Stimulated activated CD8-positive, alpha-beta memory T cell treated with anti-CD3 and anti-CD28 coated beads, Interleukin-15, amount 100 ng/mL, for 4 hours (primary cell): Measurements from ENCODE around the gene RFX6.

Experiments used
- DNase-seq, 2 donors: peaks; one replicate each; pipeline ENCODE4 v3.0.0-alpha.2; 2020; ENCODE audit warnings: low read depth in 2 of 2

Gene RFX6

GRCh38 chr6:116895935-116896334 is 18.9 kb downstream of the RFX6 start:
- no peak for DNase-seq

GRCh38 chr6:116902634-116903033 is 25.6 kb downstream of the RFX6 start:
- DNase-seq = no peak

DNA sequence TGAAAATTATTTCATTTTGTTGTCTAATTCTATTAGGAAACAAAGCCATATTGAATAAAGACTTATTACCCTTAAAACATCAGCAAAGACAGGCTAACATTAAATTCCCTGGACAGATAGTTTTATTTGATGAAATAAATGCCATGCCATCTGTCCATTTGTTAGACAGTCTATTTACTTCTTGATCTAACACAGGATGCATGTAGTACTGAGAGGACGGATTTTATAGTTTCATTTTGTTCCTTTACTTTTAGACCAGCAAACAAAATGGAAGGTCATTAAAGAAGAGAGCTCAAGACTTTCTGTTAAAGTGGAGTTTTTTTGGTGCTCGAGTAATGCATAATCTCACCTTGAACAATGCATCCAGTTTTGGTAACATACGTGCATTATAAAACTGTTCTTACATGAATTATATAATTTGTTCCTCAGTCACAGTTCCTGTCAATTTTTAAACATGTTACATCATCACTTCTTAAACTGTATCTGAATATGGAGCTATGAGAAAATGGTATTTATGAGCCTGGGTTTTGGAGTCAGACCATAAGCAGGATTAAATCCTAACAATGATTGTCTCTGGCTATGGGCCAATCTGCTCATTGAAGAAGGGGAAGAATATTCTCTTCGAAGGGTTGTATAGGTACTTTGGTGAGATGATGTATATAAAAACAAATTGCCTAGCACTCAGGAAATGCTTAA is 46.0 kb downstream of the RFX6 start:
- no peak for DNase-seq

- DNase-seq = no peak
Measured at GRCh38 chr6:116924245-116924644, 47.2 kb downstream of the RFX6 start.

DNA sequence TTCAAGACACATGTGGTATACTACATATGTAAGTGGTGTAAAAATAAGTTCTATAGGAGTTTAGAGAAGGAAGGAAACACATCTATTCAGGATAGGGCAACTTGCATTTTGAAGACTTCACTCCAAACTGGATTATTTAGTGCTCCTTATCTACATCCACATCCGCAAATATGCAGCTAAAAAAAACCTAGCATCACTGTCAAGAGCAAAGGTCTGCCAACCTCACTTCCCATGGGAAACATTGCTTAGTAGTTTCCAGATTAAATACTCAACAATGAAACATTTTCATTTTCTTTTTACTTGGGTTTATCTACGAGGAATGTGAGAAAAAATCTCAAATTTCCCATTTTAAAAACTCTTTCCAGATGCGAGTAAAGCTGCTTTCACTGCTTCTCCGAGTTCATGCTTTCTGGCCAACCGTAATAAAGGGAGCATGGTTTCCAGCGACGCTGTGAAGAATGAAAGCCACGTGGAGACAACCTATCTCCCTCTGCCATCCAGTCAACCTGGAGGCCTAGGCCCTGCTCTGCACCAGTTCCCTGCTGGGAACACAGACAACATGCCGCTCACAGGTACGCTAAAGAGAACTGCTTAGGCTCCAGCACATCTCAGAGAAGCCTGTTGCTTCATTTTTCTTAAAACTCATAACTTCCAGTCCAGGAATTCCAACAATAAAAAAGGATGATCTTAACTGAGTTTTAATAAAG is 48.2 kb downstream of the RFX6 start:
- DNase-seq = no peak

DNA sequence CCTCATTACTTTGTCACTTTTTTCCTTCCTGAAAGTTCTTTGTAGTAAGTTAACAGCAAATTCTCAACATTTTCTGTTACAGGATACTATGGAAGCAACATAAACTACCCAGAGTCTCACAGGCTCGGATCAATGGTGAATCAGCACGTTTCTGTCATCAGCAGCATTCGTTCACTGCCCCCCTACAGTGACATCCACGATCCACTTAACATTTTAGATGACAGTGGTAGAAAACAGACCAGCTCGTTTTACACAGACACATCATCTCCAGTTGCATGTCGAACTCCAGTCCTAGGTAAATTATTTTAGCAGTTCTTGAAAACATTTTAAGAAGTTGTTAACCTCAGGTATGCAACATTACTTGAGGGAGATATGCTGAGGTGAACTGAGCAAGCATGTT is 51.6 kb downstream of the RFX6 start:
- DNase-seq = no peak

DNA sequence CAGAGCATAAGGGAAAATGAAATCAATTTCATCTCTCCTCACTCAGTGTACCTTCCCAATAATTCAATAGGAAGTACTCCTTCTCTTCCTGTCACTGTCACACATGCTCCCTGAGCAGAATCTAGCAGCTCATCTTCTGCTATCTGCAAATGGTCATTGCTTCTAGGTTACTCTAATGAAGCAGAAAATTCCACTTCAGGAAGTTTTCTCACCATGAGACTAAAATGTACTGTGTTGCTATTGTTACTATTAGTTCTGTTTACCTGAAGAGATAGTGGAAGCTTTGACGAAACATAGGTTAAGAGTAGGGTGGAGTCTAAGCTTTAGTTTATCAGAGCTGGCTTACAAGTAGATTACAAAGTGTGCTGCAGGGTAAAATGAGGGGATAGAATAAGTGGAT is 52.8 kb downstream of the RFX6 start:
- no peak for DNase-seq

- DNase-seq = no peak
Measured at GRCh38 chr6:116931456-116931855, 54.4 kb downstream of the RFX6 start.

DNA sequence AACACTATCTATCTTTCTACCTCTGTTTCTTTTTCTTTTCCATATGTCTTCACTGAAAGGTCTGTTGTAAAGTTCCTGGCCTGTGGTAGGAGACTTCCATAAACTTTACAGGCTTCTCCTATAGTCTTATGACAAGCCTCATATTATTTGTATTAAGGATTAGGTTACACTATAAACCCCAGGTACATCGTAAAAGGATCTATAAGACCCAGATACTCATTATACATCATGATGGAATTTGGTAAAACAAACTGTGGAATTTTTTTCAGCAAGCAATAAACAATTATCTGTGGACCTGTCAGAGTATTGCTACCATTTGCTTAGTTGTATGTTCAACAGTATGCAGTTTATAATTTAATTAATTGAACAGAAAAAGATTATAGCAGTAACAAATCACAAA is 55.5 kb downstream of the RFX6 start:
- DNase-seq = no peak

DNA sequence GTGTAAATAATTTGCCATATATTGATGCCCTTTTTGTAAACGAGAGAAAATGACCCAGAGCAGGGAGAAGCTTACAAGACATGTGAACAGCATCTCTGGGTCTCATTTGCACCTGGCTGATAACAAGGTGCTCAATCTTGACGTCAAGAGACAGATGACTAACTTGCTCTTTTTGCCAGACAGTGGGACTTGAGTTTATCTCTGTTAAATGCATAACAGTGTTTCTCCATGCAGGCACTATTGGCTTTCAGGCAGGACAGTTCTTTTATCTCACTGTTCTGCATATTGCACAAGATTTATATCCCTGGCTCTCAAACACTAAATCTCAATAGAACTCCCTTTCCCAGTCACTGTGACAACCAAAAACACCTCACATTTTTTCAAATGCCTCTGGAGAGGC is 56.4 kb downstream of the RFX6 start:
- no peak for DNase-seq

DNA sequence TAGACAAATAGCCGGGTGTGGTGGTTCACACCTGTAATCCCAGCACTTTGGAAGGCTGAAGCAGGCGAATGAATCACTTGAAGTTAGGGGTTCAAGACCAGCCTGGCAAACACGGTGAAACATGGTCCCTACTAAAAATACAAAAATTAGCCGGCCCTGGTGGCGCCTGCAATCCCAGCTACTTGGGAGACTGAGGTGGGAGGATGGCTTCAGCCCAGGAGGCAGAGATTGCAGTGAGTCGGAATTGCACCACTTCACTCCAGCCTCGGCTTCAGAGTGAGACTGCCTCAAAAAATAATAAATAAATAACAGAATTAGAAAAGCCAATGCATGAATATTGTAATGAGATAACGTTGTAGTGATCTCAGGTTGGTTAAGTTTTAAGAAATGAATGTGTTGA is 61.3 kb downstream of the RFX6 start:
- DNase-seq = no peak

DNA sequence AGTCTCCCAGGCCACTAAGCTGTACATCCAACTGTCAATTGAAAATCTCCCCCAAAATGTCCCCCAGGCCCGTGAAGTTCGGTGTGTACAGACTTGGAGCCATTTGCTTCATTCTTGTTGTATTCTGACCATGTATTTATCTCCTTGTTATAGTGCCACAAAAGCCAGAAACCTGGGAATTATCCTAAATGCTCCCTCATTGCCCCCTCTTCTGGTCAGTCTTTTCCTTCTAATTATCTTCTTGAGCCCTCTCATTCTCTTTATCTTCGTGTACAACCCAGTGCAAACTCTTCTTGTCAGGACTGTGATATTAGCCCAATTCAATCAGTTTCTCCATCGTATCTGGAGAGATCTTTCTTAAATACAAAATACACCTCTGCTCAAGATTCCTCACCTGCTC is 64.7 kb downstream of the RFX6 start:
- DNase-seq = no peak

DNA sequence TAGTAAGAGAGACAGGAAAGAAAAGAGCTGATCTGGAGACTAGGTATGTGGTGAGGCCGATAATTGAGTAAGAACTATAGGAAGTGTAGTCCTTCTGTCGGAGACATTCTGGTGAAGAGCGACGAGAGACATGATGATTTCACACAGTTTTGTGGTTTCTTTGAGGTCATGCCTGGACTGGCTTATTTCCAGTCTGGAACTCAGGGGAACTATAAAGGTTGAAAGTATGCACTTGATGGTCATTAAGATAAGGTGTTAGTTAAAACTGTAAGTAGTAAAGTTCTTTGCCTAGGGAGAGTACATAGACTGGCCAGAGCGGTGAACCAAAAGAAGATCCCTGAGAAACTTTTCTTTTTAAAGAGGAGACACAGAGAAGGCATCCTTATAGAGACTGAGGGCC is 68.8 kb downstream of the RFX6 start:
- DNase-seq = no peak

DNA sequence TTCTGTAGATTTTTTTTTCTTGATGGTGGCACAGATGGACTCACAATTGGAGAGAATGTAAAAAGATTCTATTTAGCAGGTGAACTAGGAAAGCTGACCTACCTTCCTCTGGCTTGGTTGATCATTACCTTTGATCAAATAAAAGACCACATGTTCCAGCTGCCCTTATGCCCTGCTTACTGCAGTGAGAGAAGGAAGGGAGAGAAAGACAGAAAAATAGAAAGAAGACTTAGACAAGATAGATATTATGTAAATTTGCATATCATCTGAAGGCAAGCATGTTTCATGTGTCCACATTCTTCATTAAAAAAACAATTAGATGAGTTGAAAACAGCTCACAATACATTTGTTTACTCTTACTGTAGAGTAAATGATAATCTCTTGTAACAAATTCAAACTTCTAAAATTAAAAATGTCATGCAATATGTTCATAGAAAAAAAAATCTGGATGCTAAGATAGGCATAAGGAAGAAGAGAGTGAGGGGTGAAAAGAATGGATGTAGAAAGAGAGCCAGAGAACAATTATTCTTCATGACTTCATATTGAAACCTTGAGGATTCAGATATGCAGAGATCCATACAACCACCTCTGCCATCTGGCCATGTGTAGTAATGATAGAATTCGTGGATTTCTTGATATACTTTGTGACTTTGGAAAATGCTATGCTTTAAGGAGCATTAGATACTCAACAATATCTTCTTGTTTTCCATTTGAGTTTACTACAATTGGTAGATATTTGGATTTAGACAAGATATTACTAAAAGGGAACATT is 71.7 kb downstream of the RFX6 start:
- DNase-seq = no peak

GRCh38 chr6:116949964-116950363 is 72.9 kb downstream of the RFX6 start:
- DNase-seq = no peak

DNA sequence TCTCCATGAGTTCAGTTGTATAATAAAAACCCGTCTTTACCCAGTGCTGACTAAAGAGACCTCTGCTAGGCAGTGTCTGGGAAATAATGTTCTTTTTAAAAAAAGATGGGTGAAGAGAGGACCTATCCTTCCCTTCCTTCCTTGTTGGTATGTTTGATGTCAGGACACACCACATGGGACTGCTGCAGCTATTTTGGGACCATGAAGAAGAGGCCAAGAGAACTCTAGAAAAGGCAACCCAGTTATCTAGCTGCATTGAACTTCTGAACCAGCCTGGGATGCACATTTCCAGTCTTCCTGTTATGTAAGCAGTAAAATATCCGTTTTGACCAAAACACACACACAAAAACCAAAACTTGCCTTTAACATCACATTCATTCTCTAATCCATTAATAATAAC is 77.3 kb downstream of the RFX6 start:
- no peak for DNase-seq

- DNase-seq = no peak
Measured at GRCh38 chr6:116954938-116955337, 77.9 kb downstream of the RFX6 start.

GRCh38 chr6:116955773-116956172 is 78.7 kb downstream of the RFX6 start:
- no peak for DNase-seq

DNA sequence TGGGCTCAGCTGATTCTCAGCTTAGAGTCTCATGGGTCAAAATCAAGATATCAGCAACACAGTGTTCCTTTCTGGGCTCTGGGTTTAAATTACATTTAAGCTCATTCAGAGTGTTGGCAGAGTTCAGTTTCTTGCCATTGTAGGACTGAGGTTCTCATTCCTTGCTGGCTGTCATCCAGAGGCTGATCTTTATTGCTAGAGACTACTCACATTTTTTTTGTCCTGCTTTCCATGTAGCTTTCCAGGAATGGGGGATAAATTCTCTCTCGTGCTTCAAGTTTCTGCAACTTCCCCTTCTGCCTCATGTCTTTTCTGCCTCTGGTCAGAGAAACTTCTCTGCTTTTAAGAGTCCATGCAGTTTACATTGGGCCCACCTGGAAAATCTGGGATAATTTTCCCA is 86.9 kb downstream of the RFX6 start:
- DNase-seq = no peak

GRCh38 chr6:116966675-116967576 is 89.9 kb downstream of the RFX6 start:
- DNase-seq = no peak

GRCh38 chr6:116969211-116969863 is 92.3 kb downstream of the RFX6 start:
- no peak for DNase-seq
